DMS153 (cell line): ENCODE results near the gene KLHDC3.

Experiments used
- DNase-seq: peaks from one replicate; lab custom pipeline; 2025; lab: John Stamatoyannopoulos, UW

The KLHDC3 gene

GRCh38 chr6:43058531-43058930 is 44.5 kb downstream of the KLHDC3 start:
- no peak for DNase-seq

- peak; percentile 98 for DNase-seq
These were observed 45.4 kb downstream of the KLHDC3 start, which contains the start of the genes KLC4 and MRPL2 for GRCh38 chr6:43059168-43060033. Gene KLC4, plus strand, starts transcription at chr6:43059631. Its CDS starts 1,705 bp downstream, at chr6:43061336. Gene MRPL2, minus strand, starts transcription at chr6:43059434. Its CDS starts 53 bp downstream, at chr6:43059381.

- DNase-seq, result no peak
These were observed 46.1 kb downstream of the KLHDC3 start for GRCh38 chr6:43060034-43060754.

- no peak for DNase-seq
These were observed 46.9 kb downstream of the KLHDC3 start for GRCh38 chr6:43060755-43061633.

GRCh38 chr6:43061861-43062260 is 47.8 kb downstream of the KLHDC3 start:
- no peak for DNase-seq

- no peak for DNase-seq
These were observed 48.8 kb downstream of the KLHDC3 start for GRCh38 chr6:43062818-43063217.

- peak; percentile 23 for DNase-seq
These were observed 56.1 kb downstream of the KLHDC3 start for GRCh38 chr6:43070028-43070632.
